Measurements from ENCODE around the gene MTMR2. TPM values are rescaled to one million over a fixed set of nuclear protein-coding genes. Genes with fewer than 3 reads are reported as not detected.

MTMR2 gene
- total and polyA plus RNA-seq, 2 of the 13 experiments (the other 11 are each of a cell fraction or from before 2014, with no cell fraction given) = 12.7 to 22.3 TPM

DNA sequence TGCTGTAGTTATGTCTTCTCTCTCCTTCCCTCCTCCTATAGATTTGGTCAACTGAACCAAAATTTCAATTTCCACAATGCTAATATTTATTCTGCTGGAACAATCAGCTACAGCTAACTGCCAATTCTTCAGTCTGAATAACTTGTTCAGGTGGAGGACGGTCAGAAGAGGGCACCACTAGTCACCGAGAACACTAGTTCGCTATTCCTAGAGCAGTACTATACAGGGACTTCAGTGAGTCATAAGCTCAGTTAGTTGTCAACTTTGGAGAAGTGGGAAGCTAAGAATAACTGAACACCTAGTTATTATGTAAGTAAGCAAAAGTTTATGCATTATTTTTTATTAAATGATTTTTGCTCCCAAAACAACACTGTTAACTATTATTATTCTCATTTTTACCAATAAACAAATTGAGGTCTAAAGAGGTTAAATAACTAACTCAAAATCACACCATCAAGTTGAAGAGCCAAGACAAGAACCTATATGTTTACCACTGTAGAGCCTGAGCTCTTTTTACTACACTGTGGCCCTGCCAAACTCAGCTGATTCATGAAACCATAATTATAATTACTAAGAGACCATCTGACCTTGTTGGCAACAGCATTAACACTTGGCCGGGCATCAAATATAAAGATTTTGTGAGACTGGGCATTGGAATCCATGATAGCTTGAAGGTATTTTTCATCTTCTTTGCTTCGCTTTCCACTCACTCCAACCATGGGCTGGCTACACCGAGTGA is 74.7 kb downstream of the MTMR2 start (continued):
- TF ChIP-seq, protein P1, sequence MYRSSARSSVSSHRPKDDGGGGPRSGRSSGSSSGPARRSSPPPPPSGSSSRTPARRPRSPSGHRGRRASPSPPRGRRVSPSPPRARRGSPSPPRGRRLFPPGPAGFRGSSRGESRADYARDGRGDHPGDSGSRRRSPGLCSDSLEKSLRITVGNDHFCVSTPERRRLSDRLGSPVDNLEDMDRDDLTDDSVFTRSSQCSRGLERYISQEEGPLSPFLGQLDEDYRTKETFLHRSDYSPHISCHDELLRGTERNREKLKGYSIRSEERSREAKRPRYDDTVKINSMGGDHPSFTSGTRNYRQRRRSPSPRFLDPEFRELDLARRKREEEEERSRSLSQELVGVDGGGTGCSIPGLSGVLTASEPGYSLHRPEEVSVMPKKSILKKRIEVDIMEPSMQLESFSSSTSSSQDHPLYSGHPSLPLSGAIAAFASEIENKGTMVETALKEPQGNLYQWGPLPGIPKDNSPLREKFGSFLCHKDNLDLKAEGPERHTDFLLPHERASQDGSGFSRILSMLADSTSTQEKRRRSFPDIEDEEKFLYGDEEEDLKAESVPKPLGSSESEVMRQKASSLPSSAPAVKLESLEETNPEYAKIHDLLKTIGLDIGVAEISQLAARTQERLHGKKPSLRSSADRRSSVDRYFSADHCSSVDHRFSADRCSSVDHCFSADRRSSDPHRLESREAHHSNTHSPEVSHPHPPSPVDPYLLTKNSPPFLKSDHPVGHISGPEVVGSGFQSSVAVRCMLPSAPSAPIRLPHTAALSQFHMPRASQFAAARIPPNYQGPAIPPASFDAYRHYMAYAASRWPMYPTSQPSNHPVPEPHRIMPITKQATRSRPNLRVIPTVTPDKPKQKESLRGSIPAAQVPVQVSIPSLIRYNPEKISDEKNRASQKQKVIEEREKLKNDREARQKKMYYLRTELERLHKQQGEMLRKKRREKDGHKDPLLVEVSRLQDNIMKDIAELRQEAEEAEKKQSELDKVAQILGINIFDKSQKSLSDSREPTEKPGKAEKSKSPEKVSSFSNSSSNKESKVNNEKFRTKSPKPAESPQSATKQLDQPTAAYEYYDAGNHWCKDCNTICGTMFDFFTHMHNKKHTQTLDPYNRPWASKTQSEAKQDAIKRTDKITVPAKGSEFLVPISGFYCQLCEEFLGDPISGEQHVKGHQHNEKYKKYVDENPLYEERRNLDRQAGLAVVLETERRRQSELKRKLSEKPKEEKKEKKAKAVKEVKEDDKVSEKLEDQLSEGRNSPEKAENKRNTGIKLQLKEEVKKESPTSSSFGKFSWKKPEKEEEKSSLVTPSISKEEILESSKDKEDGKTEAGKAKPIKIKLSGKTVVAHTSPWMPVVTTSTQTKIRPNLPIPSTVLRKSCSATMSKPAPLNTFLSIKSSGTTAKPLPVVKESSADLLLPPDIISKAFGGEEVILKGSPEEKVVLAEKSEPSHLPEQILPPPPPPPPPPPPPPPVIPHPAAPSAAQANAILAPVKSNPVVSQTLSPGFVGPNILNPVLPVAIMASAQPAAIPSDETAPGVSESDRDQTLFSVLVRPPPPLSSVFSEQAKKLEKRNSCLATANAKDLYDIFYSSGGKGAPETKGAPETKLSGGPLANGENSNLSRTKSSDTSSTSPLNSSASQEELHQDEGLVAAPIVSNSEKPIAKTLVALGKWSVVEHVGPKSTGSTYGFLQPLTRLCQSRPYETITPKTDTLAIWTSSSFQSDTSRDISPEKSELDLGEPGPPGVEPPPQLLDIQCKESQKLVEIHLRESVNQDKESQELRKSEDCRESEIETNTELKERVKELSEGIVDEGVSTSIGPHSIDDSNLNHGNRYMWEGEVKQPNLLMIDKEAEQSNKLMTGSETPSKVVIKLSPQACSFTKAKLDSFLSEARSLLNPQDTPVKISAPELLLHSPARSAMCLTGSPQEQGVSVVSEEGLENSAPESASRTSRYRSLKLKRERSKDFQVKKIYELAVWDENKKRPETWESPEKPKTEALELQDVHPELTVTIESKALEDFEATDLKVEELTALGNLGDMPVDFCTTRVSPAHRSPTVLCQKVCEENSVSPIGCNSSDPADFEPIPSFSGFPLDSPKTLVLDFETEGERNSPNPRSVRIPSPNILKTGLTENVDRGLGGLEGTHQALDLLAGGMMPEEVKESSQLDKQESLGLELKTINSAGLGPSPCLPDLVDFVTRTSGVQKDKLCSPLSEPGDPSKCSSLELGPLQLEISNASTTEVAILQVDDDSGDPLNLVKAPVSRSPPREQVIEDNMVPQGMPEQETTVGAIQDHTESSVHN (CRISPR knock-in tag; IDR thresholded peaks at IDR 0.05) = no peak
- no peak for TF ChIP-seq HDAC6 (IDR thresholded peaks at IDR 0.05; ENCODE audit: low read depth, low read length)
- TF ChIP-seq ZNF577 (CRISPR knock-in tag; IDR thresholded peaks at IDR 0.05; ENCODE audit: borderline replicate concordance, low read depth) = no peak
- no peak for TF ChIP-seq AGO2 (optimal IDR thresholded peaks at IDR 0.05; ENCODE audit: low read depth, low read length)
- TF ChIP-seq FOSL2 (CRISPR knock-in tag; IDR thresholded peaks at IDR 0.05) = peak; percentile 56
- TF ChIP-seq, protein P2, sequence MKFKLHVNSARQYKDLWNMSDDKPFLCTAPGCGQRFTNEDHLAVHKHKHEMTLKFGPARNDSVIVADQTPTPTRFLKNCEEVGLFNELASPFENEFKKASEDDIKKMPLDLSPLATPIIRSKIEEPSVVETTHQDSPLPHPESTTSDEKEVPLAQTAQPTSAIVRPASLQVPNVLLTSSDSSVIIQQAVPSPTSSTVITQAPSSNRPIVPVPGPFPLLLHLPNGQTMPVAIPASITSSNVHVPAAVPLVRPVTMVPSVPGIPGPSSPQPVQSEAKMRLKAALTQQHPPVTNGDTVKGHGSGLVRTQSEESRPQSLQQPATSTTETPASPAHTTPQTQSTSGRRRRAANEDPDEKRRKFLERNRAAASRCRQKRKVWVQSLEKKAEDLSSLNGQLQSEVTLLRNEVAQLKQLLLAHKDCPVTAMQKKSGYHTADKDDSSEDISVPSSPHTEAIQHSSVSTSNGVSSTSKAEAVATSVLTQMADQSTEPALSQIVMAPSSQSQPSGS (CRISPR knock-in tag; IDR thresholded peaks at IDR 0.05) = 0 out of 2 replicates have a peak, but pooled peaks have one; percentile 15
- TF ChIP-seq KDM3A (CRISPR knock-in tag; IDR thresholded peaks at IDR 0.05; ENCODE audit: low read depth) = no peak
- no peak for TF ChIP-seq MEIS1 (CRISPR knock-in tag; IDR thresholded peaks at IDR 0.05; ENCODE audit: borderline replicate concordance)
- TF ChIP-seq, protein P3, sequence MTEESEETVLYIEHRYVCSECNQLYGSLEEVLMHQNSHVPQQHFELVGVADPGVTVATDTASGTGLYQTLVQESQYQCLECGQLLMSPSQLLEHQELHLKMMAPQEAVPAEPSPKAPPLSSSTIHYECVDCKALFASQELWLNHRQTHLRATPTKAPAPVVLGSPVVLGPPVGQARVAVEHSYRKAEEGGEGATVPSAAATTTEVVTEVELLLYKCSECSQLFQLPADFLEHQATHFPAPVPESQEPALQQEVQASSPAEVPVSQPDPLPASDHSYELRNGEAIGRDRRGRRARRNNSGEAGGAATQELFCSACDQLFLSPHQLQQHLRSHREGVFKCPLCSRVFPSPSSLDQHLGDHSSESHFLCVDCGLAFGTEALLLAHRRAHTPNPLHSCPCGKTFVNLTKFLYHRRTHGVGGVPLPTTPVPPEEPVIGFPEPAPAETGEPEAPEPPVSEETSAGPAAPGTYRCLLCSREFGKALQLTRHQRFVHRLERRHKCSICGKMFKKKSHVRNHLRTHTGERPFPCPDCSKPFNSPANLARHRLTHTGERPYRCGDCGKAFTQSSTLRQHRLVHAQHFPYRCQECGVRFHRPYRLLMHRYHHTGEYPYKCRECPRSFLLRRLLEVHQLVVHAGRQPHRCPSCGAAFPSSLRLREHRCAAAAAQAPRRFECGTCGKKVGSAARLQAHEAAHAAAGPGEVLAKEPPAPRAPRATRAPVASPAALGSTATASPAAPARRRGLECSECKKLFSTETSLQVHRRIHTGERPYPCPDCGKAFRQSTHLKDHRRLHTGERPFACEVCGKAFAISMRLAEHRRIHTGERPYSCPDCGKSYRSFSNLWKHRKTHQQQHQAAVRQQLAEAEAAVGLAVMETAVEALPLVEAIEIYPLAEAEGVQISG (CRISPR knock-in tag; IDR thresholded peaks at IDR 0.05) = peak; percentile 80
- TF ChIP-seq PLRG1 (conservative IDR thresholded peaks at IDR 0.05) = no peak
- TF ChIP-seq FOXA1 (IDR thresholded peaks at IDR 0.05) = no peak
- no peak for TF ChIP-seq FOXA1 (CRISPR knock-in tag; IDR thresholded peaks at IDR 0.05)
- TF ChIP-seq KLF11 (CRISPR knock-in tag; IDR thresholded peaks at IDR 0.05) = no peak
- no peak for TF ChIP-seq ZSCAN9 (CRISPR knock-in tag; IDR thresholded peaks at IDR 0.05; ENCODE audit: borderline replicate concordance)
- TF ChIP-seq ZNF776 (CRISPR knock-in tag; IDR thresholded peaks at IDR 0.05) = no peak
- TF ChIP-seq STAG1 (CRISPR knock-in tag; IDR thresholded peaks at IDR 0.05) = peak; percentile 87
- TF ChIP-seq PHB2 (IDR thresholded peaks at IDR 0.05; ENCODE audit: partially characterized antibody) = no peak
- TF ChIP-seq NR2C2 (CRISPR knock-in tag; IDR thresholded peaks at IDR 0.05; ENCODE audit: borderline replicate concordance) = no peak
- TF ChIP-seq DR1 (CRISPR knock-in tag; IDR thresholded peaks at IDR 0.05) = no peak

All from HepG2 (cell line).